MM.1S (cell line): Measurements from ENCODE around the gene PPARD.

Experiments used
- DNase-seq: peaks from one replicate; pipeline ENCODE4 v3.0.0-alpha.2; 2015
- H2AFZ ChIP-seq: fragments of 300-600 bp; sonication (generic); 2 replicates; pipeline ENCODE4 v1.6.0; 2016; ENCODE audit warnings: antibody characterized with exemption, low read length
- H3F3A ChIP-seq: fragments of 300-600 bp; sonication (generic); 2 replicates; pipeline ENCODE4 v1.6.1; 2016; ENCODE audit warnings: mild to moderate bottlenecking, antibody characterized with exemption, low read length, moderate library complexity, mixed read lengths; ENCODE audit not compliant: insufficient read depth
- H3K27ac ChIP-seq: fragments of 300-600 bp; sonication (generic); 2 replicates; pipeline ENCODE4 v1.5.1; 2016; ENCODE audit warnings: mild to moderate bottlenecking, low read length
- H3K27me3 ChIP-seq: fragments of 300-600 bp; sonication (generic); replicated peaks from 2 replicates; pipeline ENCODE4 v1.6.0; 2016; ENCODE audit warnings: low read length; ENCODE audit not compliant: insufficient read depth
- H3K36me3 ChIP-seq: fragments of 300-600 bp; sonication (generic); replicated peaks from 2 replicates; pipeline ENCODE4 v1.6.1; 2016; ENCODE audit warnings: mild to moderate bottlenecking, low read length, mixed read lengths; ENCODE audit not compliant: insufficient read depth
- H3K4me1 ChIP-seq: fragments of 300-600 bp; sonication (generic); 2 replicates; pipeline ENCODE4 v1.6.1; 2016; ENCODE audit warnings: low read length, mixed read lengths
- H3K4me2 ChIP-seq: fragments of 300-600 bp; sonication (generic); 2 replicates; pipeline ENCODE4 v1.6.0; 2016; ENCODE audit warnings: low read depth, low read length
- H3K4me3 ChIP-seq: fragments of 300-600 bp; sonication (generic); 2 replicates; pipeline ENCODE4 v1.5.1; 2016; ENCODE audit warnings: low read length, mixed read lengths
- H3K79me2 ChIP-seq: fragments of 300-600 bp; sonication (generic); 2 replicates; pipeline ENCODE4 v1.6.1; 2016; ENCODE audit warnings: mixed run types, low read length, mixed read lengths
- H3K9ac ChIP-seq: fragments of 300-600 bp; sonication (generic); 2 replicates; pipeline ENCODE4 v1.6.1; 2016; ENCODE audit warnings: low read length, mixed read lengths
- H3K9me2 ChIP-seq: fragments of 300-600 bp; sonication (generic); replicated peaks from 2 replicates; pipeline ENCODE4 v1.6.1; 2016; ENCODE audit warnings: mild to moderate bottlenecking, low read length, mixed read lengths; ENCODE audit not compliant: insufficient read depth
- H3K9me3 ChIP-seq: fragments of 300-600 bp; sonication (generic); replicated peaks from 2 replicates; pipeline ENCODE4 v1.6.1; 2016; ENCODE audit warnings: mild to moderate bottlenecking, low read length, mixed read lengths; ENCODE audit not compliant: insufficient read depth
- H4K20me1 ChIP-seq: fragments of 300-600 bp; sonication (generic); 2 replicates; pipeline ENCODE4 v1.6.1; 2016; ENCODE audit warnings: mild to moderate bottlenecking, low read length, moderate library complexity, mixed read lengths; ENCODE audit not compliant: insufficient read depth
- EZH2 ChIP-seq: fragments of 300-600 bp; sonication (generic); optimal IDR thresholded peaks from 2 replicates; pipeline ENCODE3; 2017; ENCODE audit warnings: low read depth, mild to moderate bottlenecking, antibody characterized with exemption, low read length, mixed read lengths
- EZH2phosphoT487 ChIP-seq: fragments of 300-600 bp; sonication (generic); IDR thresholded peaks from 2 replicates; pipeline ENCODE4 v1.6.1; 2018; ENCODE audit warnings: antibody characterized with exemption, low read length
- TF ChIP-seq, protein P1 (sequence below): fragments of 300-600 bp; sonication (generic); IDR thresholded peaks from 2 replicates; pipeline ENCODE4 v1.5.1; 2016; ENCODE audit warnings: antibody characterized with exemption, low read length, mixed read lengths

The PPARD gene

DNA sequence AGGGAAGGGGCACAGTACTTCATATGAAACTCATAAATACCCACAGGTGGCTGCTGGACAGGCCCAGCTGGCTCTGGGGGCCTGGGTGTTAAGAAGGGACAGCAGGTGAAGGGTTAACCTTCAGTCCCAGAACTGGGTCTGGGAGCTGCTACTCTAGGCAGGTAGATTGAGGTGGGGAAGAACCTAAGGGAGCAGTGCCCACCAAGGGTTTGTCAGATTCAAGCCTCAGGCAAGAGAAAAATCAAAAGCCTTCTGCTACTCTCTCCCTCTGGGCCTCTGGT, 131.4 kb downstream of the PPARD start:
- H3K9ac ChIP-seq: no peak overlapping the region
- H3K9me3 ChIP-seq: no peaks in the 10 kb centered on the region
- no peak overlapping the region for H3K4me3 ChIP-seq
- peaks cover 36% of the 10 kb centered on the region for H4K20me1 ChIP-seq
- H3K27me3 ChIP-seq: no peaks in the 10 kb centered on the region
- peaks cover 30% of the 10 kb centered on the region for H3K79me2 ChIP-seq
- H3K27ac ChIP-seq: no peak overlapping the region
- peaks cover 16% of the 10 kb centered on the region for H3K36me3 ChIP-seq
- no peaks in the 10 kb centered on the region for H3K9me2 ChIP-seq
- H3K4me2 ChIP-seq: no peak overlapping the region
- TF ChIP-seq EZH2 (no peak), EZH2phosphoT487 (no peak)
- TF ChIP-seq, protein P1, sequence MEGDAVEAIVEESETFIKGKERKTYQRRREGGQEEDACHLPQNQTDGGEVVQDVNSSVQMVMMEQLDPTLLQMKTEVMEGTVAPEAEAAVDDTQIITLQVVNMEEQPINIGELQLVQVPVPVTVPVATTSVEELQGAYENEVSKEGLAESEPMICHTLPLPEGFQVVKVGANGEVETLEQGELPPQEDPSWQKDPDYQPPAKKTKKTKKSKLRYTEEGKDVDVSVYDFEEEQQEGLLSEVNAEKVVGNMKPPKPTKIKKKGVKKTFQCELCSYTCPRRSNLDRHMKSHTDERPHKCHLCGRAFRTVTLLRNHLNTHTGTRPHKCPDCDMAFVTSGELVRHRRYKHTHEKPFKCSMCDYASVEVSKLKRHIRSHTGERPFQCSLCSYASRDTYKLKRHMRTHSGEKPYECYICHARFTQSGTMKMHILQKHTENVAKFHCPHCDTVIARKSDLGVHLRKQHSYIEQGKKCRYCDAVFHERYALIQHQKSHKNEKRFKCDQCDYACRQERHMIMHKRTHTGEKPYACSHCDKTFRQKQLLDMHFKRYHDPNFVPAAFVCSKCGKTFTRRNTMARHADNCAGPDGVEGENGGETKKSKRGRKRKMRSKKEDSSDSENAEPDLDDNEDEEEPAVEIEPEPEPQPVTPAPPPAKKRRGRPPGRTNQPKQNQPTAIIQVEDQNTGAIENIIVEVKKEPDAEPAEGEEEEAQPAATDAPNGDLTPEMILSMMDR: no peak
- peaks cover 5% of the 10 kb centered on the region; the same call in 1 of the 2 replicates for H3K4me1 ChIP-seq
- H3F3A ChIP-seq: peaks cover 54% of the 10 kb centered on the region
- DNase-seq: no peak
- no peak overlapping the region for H2AFZ ChIP-seq

DNA sequence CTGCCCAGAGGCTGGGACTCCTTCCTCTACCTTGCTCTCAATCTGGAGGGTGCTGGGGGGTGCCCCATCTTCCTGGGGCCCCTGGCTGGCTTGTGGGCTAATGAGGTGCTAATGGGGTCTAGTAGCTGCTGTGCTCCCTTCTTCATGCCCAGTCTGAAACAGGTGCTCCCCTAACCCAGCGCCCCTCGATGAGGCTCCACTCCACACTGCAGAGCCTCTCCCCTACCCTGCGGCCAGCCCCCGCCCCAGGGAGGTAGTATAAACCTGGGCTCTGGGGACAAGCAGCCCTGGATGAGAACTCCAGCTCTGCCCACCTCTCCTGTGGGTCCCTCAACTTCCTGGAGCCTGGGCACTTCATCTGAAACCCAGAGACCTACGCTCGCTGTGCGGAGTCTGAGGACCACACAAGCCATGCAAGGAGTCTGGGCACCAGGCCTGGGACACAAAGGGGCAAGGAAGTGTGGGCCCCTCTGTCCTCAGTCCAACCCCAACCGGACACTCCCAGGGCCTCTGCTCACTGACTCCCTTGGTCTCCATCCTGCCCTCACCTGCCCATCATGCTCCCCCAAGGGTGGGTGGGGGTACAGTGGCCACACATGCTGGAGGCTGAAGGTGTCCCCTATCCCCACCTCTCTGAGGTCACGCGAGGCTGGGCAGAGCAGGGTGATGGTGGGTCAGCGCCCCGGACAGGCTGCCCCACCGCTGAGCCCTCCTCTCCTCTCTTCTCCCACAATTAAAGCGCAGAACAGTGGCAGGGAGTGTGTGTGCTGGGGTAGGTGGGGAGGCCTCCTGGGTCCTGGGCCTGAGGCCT, 132.0 kb downstream of the PPARD start:
- Histone ChIP-seq H2AFZ (no peak overlapping the region), H3K27ac (no peak overlapping the region), H3K9me2 (no peaks in the 10 kb centered on the region), H3K4me1 (peaks cover 5% of the 10 kb centered on the region; the same call in 1 of the 2 replicates), H3K36me3 (peaks cover 12% of the 10 kb centered on the region), H3K4me2 (no peak overlapping the region), H3F3A (peaks cover 49% of the 10 kb centered on the region), H3K27me3 (no peaks in the 10 kb centered on the region), H3K4me3 (no peak overlapping the region), H3K9ac (no peak overlapping the region), H3K9me3 (no peaks in the 10 kb centered on the region), H4K20me1 (peaks cover 31% of the 10 kb centered on the region), H3K79me2 (peaks cover 25% of the 10 kb centered on the region)
- no peak for DNase-seq
- TF ChIP-seq EZH2phosphoT487 (no peak), EZH2 (no peak)
- TF ChIP-seq, protein P1: no peak

GRCh38 chr6:35474942-35475570, 132.7 kb downstream of the PPARD start:
- H3K79me2 ChIP-seq: peaks cover 17% of the 10 kb centered on the region
- H3K4me2 ChIP-seq: no peak overlapping the region
- TF ChIP-seq EZH2: no peak
- no peak for TF ChIP-seq EZH2phosphoT487
- TF ChIP-seq, protein P1: no peak
- no peaks in the 10 kb centered on the region for H3K9me2 ChIP-seq
- no peaks in the 10 kb centered on the region for H3K9me3 ChIP-seq
- peaks cover 3% of the 10 kb centered on the region; the same call in 1 of the 2 replicates for H3K4me1 ChIP-seq
- peaks cover 6% of the 10 kb centered on the region for H3K36me3 ChIP-seq
- H3K9ac ChIP-seq: no peak overlapping the region
- peaks cover 41% of the 10 kb centered on the region for H3F3A ChIP-seq
- DNase-seq: no peak
- H3K4me3 ChIP-seq: no peak overlapping the region
- H3K27ac ChIP-seq: no peak overlapping the region
- no peak overlapping the region for H2AFZ ChIP-seq
- H3K27me3 ChIP-seq: no peaks in the 10 kb centered on the region
- H4K20me1 ChIP-seq: peaks cover 24% of the 10 kb centered on the region
